Lung (tissue), 12 donors: ENCODE results near the gene KRTAP2-1. TPM values are rescaled to one million over a fixed set of nuclear protein-coding genes. Genes with fewer than 3 reads are reported as not detected.

Experiments used
- ATAC-seq: fragments of 200-7000 bp; cut with Tn5 transposase; one replicate; pipeline ENCODE4 v1.9.1; 2020; ENCODE audit warnings: moderate number of reproducible peaks; ENCODE audit not compliant: insufficient read depth, low FRiP score
- DNase-seq, 3 donors: peaks; one replicate each; pipeline ENCODE4 v3.0.0-alpha.2; 2013 to 2017
- H3K27ac ChIP-seq, 2 donors: one replicate each; pipeline ENCODE4 v1.5.1; 2013; ENCODE audit warnings: mild to moderate bottlenecking in 2 of 2, moderate library complexity in 2 of 2, control low read depth in 1 of 2, inconsistent platforms in 1 of 2, low read depth in 1 of 2, low read length in 1 of 2
- H3K27me3 ChIP-seq, 3 donors: one replicate each; pipeline ENCODE4 v1.5.1; 2013; ENCODE audit warnings: low read length in 2 of 3; ENCODE audit not compliant: control insufficient read depth in 3 of 3, insufficient read depth in 3 of 3
- H3K36me3 ChIP-seq, 4 donors: one replicate each; pipeline ENCODE4 v1.5.1; 2013; ENCODE audit warnings: low read length in 4 of 4, mild to moderate bottlenecking in 1 of 4, moderate library complexity in 1 of 4; ENCODE audit not compliant: control insufficient read depth in 4 of 4, insufficient read depth in 4 of 4
- H3K4me1 ChIP-seq, 5 donors: one replicate each; pipeline ENCODE4 v1.5.1; 2013; ENCODE audit warnings: low read length in 5 of 5, mild to moderate bottlenecking in 2 of 5, moderate library complexity in 1 of 5; ENCODE audit not compliant: control insufficient read depth in 5 of 5, insufficient read depth in 5 of 5
- H3K4me3 ChIP-seq: one replicate; pipeline ENCODE4 v1.5.1; 2013; ENCODE audit warnings: mild to moderate bottlenecking, control low read depth, moderate library complexity
- H3K9ac ChIP-seq, 2 donors: one replicate each; pipeline ENCODE4 v1.5.1; 2013; ENCODE audit warnings: low read length in 2 of 2, control low read depth in 1 of 2; ENCODE audit not compliant: insufficient read depth in 1 of 2
- H3K9me3 ChIP-seq, 4 donors: one replicate each; pipeline ENCODE4 v1.5.1; 2013; ENCODE audit warnings: low read length in 3 of 4, mild to moderate bottlenecking in 1 of 4, moderate library complexity in 1 of 4; ENCODE audit not compliant: control insufficient read depth in 4 of 4, insufficient read depth in 3 of 4
- CTCF ChIP-seq: IDR thresholded peaks from 2 replicates; pipeline ENCODE4 v1.5.1; 2012; ENCODE audit warnings: mild to moderate bottlenecking; ENCODE audit errors: control extremely low read depth, extremely low read depth
- WGBS, 2 donors: extraction: QIAGEN DNeasy Blood & Tissue Kit; methylation state at CpG; one replicate each; pipeline ENCODE4 v1.1.7; 2013; 5-methylcytosine and 5-hydroxymethylcytosine counted together
- polyA plus RNA-seq, 2 donors: library from polyadenylated mRNA; stranded (reverse); fragments of 200-250 nt; gene quantifications; one replicate each; pipeline ENCODE4 v1.2.1, GENCODE V29; 2013
- total RNA-seq, 2 donors: library from RNA; depleted of rRNA in 1 of 2; stranded (reverse); fragments of >200 nt in 1 of 2; gene quantifications; one replicate each; pipeline ENCODE4 v1.2.1, GENCODE V29; 2014 to 2021
- donor health status: control.
- donor health status: control.
- donor health status: Bipolar disorder and iron deficiency.
- donor health status: healthy.
- donor health status: DM: yes; HTN: yes; CAD: no.

Gene KRTAP2-1
- total and polyA plus RNA-seq, 4 donors: not detected

GRCh38 chr17:41012326-41013120, 34.6 kb downstream of the KRTAP2-1 start:
- DNase-seq (no peak), ATAC-seq (no peak)
- Histone ChIP-seq H3K36me3 (no peaks in the 10 kb centered on the region), H3K4me1 (peaks cover 0 to 5% (median 0%) of the 10 kb centered on the region in 5 donors), H3K9ac (no peak overlapping the region), H3K9me3 (no peaks in the 10 kb centered on the region), H3K4me3 (no peak overlapping the region), H3K27me3 (no peaks in the 10 kb centered on the region), H3K27ac (no peak overlapping the region)
- TF ChIP-seq CTCF: no peak
- WGBS, 2 donors: 65 to 71% methylated on average over 6 of the region's 6 CpGs

- H3K4me3 ChIP-seq: no peak overlapping the region
- peaks cover 0 to 5% (median 0%) of the 10 kb centered on the region in 5 donors for H3K4me1 ChIP-seq
- no peak for TF ChIP-seq CTCF
- H3K9me3 ChIP-seq: no peaks in the 10 kb centered on the region
- no peak overlapping the region for H3K27ac ChIP-seq
- no peak overlapping the region for H3K9ac ChIP-seq
- ATAC-seq: no peak
- no peaks in the 10 kb centered on the region for H3K27me3 ChIP-seq
- no peaks in the 10 kb centered on the region for H3K36me3 ChIP-seq
- DNase-seq: no peak
Observed at GRCh38 chr17:41010441-41010840, 36.7 kb downstream of the KRTAP2-1 start.

GRCh38 chr17:41009936-41010335, 37.2 kb downstream of the KRTAP2-1 start:
- ATAC-seq (no peak), DNase-seq (no peak)
- no peaks in the 10 kb centered on the region for H3K36me3 ChIP-seq
- H3K9ac ChIP-seq: no peak overlapping the region
- WGBS, 2 donors: 84 to 88% methylated on average over 1 of the region's 1 CpG
- peaks cover 0 to 5% (median 0%) of the 10 kb centered on the region in 5 donors for H3K4me1 ChIP-seq
- H3K27me3 ChIP-seq: no peaks in the 10 kb centered on the region
- no peak for TF ChIP-seq CTCF
- H3K27ac ChIP-seq: no peak overlapping the region
- no peak overlapping the region for H3K4me3 ChIP-seq
- H3K9me3 ChIP-seq: no peaks in the 10 kb centered on the region
